OCI-LY3 (cell line): ENCODE data around the gene RIN3.

Source experiments
- H2AFZ ChIP-seq: fragments of 200-600, 300-600 bp; shearing (Covaris generic); 2 replicates; pipeline ENCODE4 v1.6.0; 2014; ENCODE audit warnings: antibody characterized with exemption, low read depth, low read length
- H3K27ac ChIP-seq: fragments of 200-600, 300-600 bp; sonication (generic); 2 replicates; pipeline ENCODE4 v1.5.1; 2014; ENCODE audit warnings: mild to moderate bottlenecking, low read length, moderate library complexity, mixed read lengths
- H3K27me3 ChIP-seq: fragments of 200-600, 300-600 bp; sonication (generic); 2 replicates; pipeline ENCODE4 v1.6.1; 2014; ENCODE audit warnings: low read depth, low read length, mixed read lengths
- H3K36me3 ChIP-seq: fragments of 200-600, 300-600 bp; sonication (generic); replicated peaks from 2 replicates; pipeline ENCODE3; 2014; ENCODE audit warnings: low read depth, low read length, mixed read lengths
- H3K4me1 ChIP-seq: fragments of 300-600, 200-600 bp; sonication (generic); 2 replicates; pipeline ENCODE4 v1.6.1; 2014; ENCODE audit warnings: low read length, mixed read lengths
- H3K4me2 ChIP-seq: fragments of 200-600, 300-600 bp; sonication (generic); 2 replicates; pipeline ENCODE4 v1.6.1; 2014; ENCODE audit warnings: low read length, mixed read lengths
- H3K4me3 ChIP-seq: fragments of 300-600, 200-600 bp; sonication (generic); 2 replicates; pipeline ENCODE4 v1.5.1; 2014; ENCODE audit warnings: antibody characterized with exemption, mild to moderate bottlenecking, low read length, moderate library complexity
- H3K79me2 ChIP-seq: fragments of 300-600, 200-600 bp; shearing (Covaris generic); 2 replicates; pipeline ENCODE4 v1.6.1; 2014; ENCODE audit warnings: mild to moderate bottlenecking, low read length, mixed read lengths
- H3K9ac ChIP-seq: fragments of 300-600, 200-600 bp; shearing (Covaris generic); 2 replicates; pipeline ENCODE4 v1.6.0; 2014; ENCODE audit warnings: mild to moderate bottlenecking, low read length, moderate library complexity
- H3K9me3 ChIP-seq: fragments of 200-600, 300-600 bp; shearing (Covaris generic); 2 replicates; pipeline ENCODE4 v1.6.1; 2014; ENCODE audit warnings: low read length, mixed read lengths; ENCODE audit not compliant: insufficient read depth
- H4K20me1 ChIP-seq: fragments of 200-600, 300-600 bp; sonication (generic); 2 replicates; pipeline ENCODE4 v1.6.1; 2016; ENCODE audit warnings: low read length, mixed read lengths; ENCODE audit not compliant: insufficient read depth
- EZH2phosphoT487 ChIP-seq: fragments of 200-600 bp; shearing (Covaris generic); IDR thresholded peaks from 2 replicates; pipeline ENCODE4 v1.6.1; 2018; ENCODE audit warnings: antibody characterized with exemption, mixed run types, low read depth
- TF ChIP-seq, protein P1 (sequence below): fragments of 200-600, 300-600 bp; sonication (generic); IDR thresholded peaks from 2 replicates; pipeline ENCODE4 v1.5.1; 2014; ENCODE audit warnings: antibody characterized with exemption, low read length, low read depth

RIN3 gene

DNA sequence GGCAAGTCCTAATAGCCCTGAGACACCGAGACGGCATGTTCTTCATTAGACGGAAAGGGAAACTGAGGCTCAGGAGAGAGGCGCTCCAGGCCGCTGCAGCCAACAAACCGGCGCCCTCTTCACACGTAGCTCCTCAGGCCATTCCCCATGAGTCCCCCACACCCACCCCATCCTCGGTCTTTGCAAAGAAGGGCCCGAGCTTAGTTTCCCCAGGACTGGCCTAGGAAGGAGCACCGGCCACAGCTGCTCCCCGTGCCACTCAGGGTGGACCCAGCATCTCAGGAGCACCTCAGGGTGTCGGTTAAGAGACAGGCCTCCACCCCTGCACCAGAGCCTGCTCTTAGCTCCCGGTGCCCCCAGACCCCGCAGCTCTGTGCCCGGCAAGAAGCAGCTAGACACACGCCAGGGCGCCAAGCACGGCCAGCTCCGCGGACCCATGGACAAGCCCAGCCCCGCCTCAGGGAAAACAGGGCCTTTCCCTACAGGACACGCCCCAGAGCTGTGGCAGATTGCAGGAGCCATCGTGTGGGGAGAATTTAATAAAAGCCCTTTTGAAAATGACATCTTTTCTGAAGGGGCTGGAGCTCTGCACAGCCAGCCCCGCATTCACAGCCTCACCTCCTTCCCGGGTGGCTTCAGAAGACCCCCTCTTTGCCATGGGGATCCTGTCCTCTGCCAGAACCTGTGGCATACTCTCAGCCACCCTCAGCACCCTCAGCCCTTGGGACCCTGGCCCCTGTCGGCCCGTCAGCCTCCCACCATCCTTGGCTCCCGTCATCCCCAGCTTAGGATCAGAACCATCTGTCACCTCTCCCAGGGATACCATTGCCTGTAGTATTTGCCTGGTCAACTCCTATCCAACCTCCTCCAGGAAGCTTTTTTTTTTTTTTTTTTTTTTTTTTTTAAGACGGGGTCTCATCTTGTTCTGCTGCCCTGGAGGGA is 175.1 kb downstream of the RIN3 start:
- Histone ChIP-seq H3K4me1 (no peaks in the 10 kb centered on the region), H3K27ac (no peak overlapping the region), H3K79me2 (no peaks in the 10 kb centered on the region), H3K36me3 (no peaks in the 10 kb centered on the region), H3K9ac (no peak overlapping the region), H3K9me3 (no peaks in the 10 kb centered on the region), H3K4me2 (no peak overlapping the region), H3K4me3 (no peak overlapping the region), H2AFZ (no peak overlapping the region), H3K27me3 (peaks cover 14% of the 10 kb centered on the region), H4K20me1 (no peaks in the 10 kb centered on the region)
- no peak for TF ChIP-seq EZH2phosphoT487
- TF ChIP-seq, protein P1, sequence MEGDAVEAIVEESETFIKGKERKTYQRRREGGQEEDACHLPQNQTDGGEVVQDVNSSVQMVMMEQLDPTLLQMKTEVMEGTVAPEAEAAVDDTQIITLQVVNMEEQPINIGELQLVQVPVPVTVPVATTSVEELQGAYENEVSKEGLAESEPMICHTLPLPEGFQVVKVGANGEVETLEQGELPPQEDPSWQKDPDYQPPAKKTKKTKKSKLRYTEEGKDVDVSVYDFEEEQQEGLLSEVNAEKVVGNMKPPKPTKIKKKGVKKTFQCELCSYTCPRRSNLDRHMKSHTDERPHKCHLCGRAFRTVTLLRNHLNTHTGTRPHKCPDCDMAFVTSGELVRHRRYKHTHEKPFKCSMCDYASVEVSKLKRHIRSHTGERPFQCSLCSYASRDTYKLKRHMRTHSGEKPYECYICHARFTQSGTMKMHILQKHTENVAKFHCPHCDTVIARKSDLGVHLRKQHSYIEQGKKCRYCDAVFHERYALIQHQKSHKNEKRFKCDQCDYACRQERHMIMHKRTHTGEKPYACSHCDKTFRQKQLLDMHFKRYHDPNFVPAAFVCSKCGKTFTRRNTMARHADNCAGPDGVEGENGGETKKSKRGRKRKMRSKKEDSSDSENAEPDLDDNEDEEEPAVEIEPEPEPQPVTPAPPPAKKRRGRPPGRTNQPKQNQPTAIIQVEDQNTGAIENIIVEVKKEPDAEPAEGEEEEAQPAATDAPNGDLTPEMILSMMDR, result no peak

DNA sequence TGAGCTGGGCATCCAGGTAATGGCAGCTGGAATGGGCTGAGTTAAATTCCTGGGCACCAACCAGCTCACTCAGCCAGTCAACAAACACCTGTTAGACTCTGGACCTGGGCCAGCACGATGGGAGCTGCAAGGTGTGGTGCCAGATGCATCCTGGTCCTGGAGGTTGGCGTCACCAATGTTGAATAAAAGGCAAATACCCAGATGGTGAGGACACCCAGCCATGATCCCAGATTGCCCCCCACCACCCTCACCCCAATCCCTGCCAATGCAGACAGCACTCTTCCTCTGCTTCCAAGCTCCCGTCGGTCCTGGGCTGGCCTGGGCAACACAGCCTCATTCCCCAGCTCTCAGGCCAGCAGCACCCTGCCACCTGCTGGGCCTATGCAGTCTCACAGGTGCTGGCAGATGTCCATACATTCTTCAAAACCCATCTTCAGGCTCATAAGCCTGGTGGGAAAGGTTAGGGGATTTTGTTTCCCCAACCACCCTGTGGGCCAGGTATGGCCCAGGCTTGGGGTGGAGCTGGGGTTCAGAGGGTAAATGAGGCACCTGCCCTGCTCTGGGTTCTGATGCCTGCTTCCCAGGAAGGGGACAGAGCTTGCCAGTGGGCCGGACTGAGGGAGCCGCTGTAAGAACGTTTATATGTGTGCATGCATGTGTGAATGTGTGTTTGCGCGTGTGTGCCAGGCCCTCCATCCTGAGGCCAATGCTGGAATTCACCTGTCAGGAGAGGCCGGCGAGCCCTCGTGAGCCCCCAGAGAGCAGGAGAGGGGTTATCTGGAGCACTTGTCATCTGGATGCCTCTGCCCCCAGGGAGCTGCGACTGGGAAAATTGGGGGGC is 176.8 kb downstream of the RIN3 start:
- Histone ChIP-seq H3K27ac (no peak overlapping the region), H3K4me2 (no peak overlapping the region), H3K27me3 (peaks cover 30% of the 10 kb centered on the region), H3K4me1 (no peaks in the 10 kb centered on the region), H3K9ac (no peak overlapping the region), H3K36me3 (no peaks in the 10 kb centered on the region), H3K4me3 (no peak overlapping the region), H3K9me3 (no peaks in the 10 kb centered on the region), H3K79me2 (no peaks in the 10 kb centered on the region), H2AFZ (no peak overlapping the region), H4K20me1 (no peaks in the 10 kb centered on the region; the same call in 1 of the 2 replicates)
- TF ChIP-seq, protein P1, result peak; percentile 58
- TF ChIP-seq EZH2phosphoT487, result no peak

DNA sequence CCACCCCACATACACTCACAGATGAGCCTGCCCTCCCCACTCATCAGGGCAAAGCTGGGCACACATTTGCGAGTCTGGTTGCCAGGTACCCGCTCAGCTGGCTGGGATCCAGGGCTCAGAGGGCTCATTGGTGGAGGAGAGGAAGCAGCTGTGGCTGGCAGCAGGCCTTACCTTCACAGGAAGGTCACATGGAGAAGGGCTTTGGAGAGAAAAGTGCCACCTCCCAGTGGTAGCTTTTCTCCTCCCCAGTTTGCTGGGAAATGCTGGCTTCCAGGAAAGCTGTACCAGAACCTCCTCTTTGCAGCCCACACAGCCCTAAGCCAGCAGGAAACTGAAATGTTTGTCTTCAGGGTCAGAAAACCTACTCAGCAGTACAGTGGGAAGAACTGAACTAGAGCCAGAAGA is 179.2 kb downstream of the RIN3 start:
- Histone ChIP-seq H3K4me1 (no peaks in the 10 kb centered on the region), H3K36me3 (no peaks in the 10 kb centered on the region), H4K20me1 (no peaks in the 10 kb centered on the region; the same call in 1 of the 2 replicates), H3K4me2 (no peak overlapping the region), H3K4me3 (no peak overlapping the region), H2AFZ (no peak overlapping the region), H3K9me3 (no peaks in the 10 kb centered on the region), H3K79me2 (no peaks in the 10 kb centered on the region), H3K27me3 (peaks cover 46% of the 10 kb centered on the region), H3K27ac (no peak overlapping the region), H3K9ac (no peak overlapping the region)
- no peak for TF ChIP-seq EZH2phosphoT487
- TF ChIP-seq, protein P1, result no peak
